DOHH2 (cell line): ENCODE measurements around the gene DENND1B.

ENCODE experiments used
- H3F3A ChIP-seq: fragments of 200-600 bp; sonication (generic), shearing (Covaris generic); 2 replicates; pipeline ENCODE4 v1.6.0; 2016; ENCODE audit warnings: antibody characterized with exemption, mild to moderate bottlenecking; ENCODE audit not compliant: control insufficient read depth, insufficient read depth
- H3K27ac ChIP-seq: fragments of 200-600 bp; sonication (generic); 2 replicates; pipeline ENCODE4 v1.5.1; 2014; ENCODE audit warnings: low read depth, mild to moderate bottlenecking, low read length, moderate library complexity
- H3K27me3 ChIP-seq: fragments of 200-600 bp; sonication (generic); 2 replicates; pipeline ENCODE4 v1.6.1; 2014; ENCODE audit warnings: mild to moderate bottlenecking, low read length, mixed read lengths; ENCODE audit not compliant: control insufficient read depth
- H3K36me3 ChIP-seq: fragments of 200-600 bp; sonication (generic); 2 replicates; pipeline ENCODE4 v1.6.1; 2014; ENCODE audit warnings: mild to moderate bottlenecking, low read length, moderate library complexity, mixed read lengths; ENCODE audit not compliant: control insufficient read depth
- H3K4me1 ChIP-seq: fragments of 200-600 bp; sonication (generic); 2 replicates; pipeline ENCODE4 v1.6.1; 2014; ENCODE audit warnings: mild to moderate bottlenecking, low read length, mixed read lengths; ENCODE audit not compliant: control insufficient read depth
- H3K4me2 ChIP-seq: fragments of 200-600 bp; sonication (generic); 2 replicates; pipeline ENCODE4 v1.6.0; 2014; ENCODE audit warnings: mild to moderate bottlenecking, low read length, moderate library complexity
- H3K4me3 ChIP-seq: fragments of 200-600 bp; sonication (generic); 2 replicates; pipeline ENCODE4 v1.5.1; 2014; ENCODE audit warnings: mild to moderate bottlenecking, low read length, mixed read lengths
- H3K79me2 ChIP-seq: fragments of 200-600 bp; sonication (generic); 2 replicates; pipeline ENCODE4 v1.6.1; 2014; ENCODE audit warnings: mild to moderate bottlenecking, low read length, mixed read lengths; ENCODE audit not compliant: control insufficient read depth
- H3K9me2 ChIP-seq: fragments of 200-600 bp; sonication (generic); replicated peaks from 2 replicates; pipeline ENCODE4 v1.6.1; 2014; ENCODE audit warnings: mild to moderate bottlenecking, low read length, mixed read lengths; ENCODE audit not compliant: control insufficient read depth
- H3K9me3 ChIP-seq: fragments of 200-600 bp; sonication (generic); 2 replicates; pipeline ENCODE4 v1.6.1; 2014; ENCODE audit warnings: antibody characterized with exemption, low read length, mixed read lengths; ENCODE audit not compliant: control insufficient read depth, insufficient read depth
- H4K20me1 ChIP-seq: fragments of 200-600 bp; sonication (generic); 2 replicates; pipeline ENCODE4 v1.6.0; 2014; ENCODE audit warnings: low read depth, mild to moderate bottlenecking, antibody characterized with exemption, low read length, moderate library complexity; ENCODE audit not compliant: control insufficient read depth, insufficient read depth
- EZH2phosphoT487 ChIP-seq: fragments of 200-600 bp; sonication (generic); IDR thresholded peaks from 2 replicates; pipeline ENCODE4 v1.6.1; 2017; ENCODE audit warnings: borderline replicate concordance, mild to moderate bottlenecking, antibody characterized with exemption, low read length, moderate library complexity, mixed read lengths
- TF ChIP-seq, protein P1 (sequence below): fragments of 200-600 bp; sonication (generic); IDR thresholded peaks from one replicate; pipeline ENCODE4 v1.5.1; 2014; ENCODE audit warnings: antibody characterized with exemption, mild to moderate bottlenecking, low read depth, low read length; ENCODE audit not compliant: poor library complexity, severe bottlenecking

The DENND1B gene

DNA sequence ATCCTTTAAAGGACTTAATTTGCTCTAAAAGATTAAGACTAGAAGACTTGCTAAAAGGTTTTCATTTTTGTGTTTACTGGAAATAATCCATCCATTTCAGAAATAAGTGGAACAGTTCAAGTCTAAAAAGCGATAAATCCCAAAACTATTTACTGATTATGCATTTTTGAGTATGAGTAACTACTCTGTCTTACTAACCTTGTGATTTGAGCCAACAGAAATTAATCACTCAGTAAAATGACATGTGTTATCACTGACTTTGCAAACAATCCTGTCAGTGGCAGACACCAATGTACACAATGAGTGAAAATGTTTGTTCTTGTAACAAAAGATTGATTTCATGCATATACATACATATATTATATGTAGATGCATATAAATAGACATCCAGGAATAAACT lies 218.0 kb downstream of the DENND1B start:
- H3K27ac ChIP-seq: no peak overlapping the region
- no peaks in the 10 kb centered on the region for H3K9me2 ChIP-seq
- no peak for TF ChIP-seq EZH2phosphoT487
- TF ChIP-seq, protein P1, sequence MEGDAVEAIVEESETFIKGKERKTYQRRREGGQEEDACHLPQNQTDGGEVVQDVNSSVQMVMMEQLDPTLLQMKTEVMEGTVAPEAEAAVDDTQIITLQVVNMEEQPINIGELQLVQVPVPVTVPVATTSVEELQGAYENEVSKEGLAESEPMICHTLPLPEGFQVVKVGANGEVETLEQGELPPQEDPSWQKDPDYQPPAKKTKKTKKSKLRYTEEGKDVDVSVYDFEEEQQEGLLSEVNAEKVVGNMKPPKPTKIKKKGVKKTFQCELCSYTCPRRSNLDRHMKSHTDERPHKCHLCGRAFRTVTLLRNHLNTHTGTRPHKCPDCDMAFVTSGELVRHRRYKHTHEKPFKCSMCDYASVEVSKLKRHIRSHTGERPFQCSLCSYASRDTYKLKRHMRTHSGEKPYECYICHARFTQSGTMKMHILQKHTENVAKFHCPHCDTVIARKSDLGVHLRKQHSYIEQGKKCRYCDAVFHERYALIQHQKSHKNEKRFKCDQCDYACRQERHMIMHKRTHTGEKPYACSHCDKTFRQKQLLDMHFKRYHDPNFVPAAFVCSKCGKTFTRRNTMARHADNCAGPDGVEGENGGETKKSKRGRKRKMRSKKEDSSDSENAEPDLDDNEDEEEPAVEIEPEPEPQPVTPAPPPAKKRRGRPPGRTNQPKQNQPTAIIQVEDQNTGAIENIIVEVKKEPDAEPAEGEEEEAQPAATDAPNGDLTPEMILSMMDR: no peak
- no peaks in the 10 kb centered on the region for H3K9me3 ChIP-seq
- no peak overlapping the region for H3K4me2 ChIP-seq
- H3K4me1 ChIP-seq: peaks cover 7% of the 10 kb centered on the region; the same call in 1 of the 2 replicates
- no peaks in the 10 kb centered on the region for H3K79me2 ChIP-seq
- H4K20me1 ChIP-seq: no peaks in the 10 kb centered on the region
- H3K36me3 ChIP-seq: no peaks in the 10 kb centered on the region
- H3K27me3 ChIP-seq: no peaks in the 10 kb centered on the region
- no peaks in the 10 kb centered on the region for H3F3A ChIP-seq
- no peak overlapping the region for H3K4me3 ChIP-seq

DNA sequence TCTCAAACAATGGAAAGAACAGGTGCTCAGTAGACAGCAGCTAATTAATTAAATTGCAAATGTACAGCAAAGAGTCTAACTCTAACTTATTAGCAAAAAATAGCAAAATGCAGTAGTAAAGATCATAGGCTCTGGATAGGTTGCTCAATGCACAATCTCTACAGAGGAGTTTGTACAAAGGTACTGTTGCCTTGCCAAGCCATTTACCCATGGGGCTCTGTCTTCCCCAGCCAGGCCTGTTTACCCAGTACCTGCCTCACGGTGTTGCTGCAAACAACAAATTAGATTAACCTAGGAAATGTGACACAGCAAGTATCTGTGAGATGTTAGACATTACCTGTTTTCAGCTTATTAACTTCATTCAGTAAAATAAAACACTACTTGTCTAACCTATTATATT lies 222.0 kb downstream of the DENND1B start:
- Histone ChIP-seq H3K36me3 (no peaks in the 10 kb centered on the region), H3K4me1 (no peaks in the 10 kb centered on the region), H4K20me1 (no peaks in the 10 kb centered on the region), H3K4me2 (no peak overlapping the region), H3K9me3 (no peaks in the 10 kb centered on the region), H3K9me2 (no peaks in the 10 kb centered on the region), H3K27ac (no peak overlapping the region), H3K79me2 (no peaks in the 10 kb centered on the region), H3K4me3 (no peak overlapping the region), H3K27me3 (no peaks in the 10 kb centered on the region), H3F3A (no peaks in the 10 kb centered on the region)
- TF ChIP-seq EZH2phosphoT487: no peak
- TF ChIP-seq, protein P1: no peak

DNA sequence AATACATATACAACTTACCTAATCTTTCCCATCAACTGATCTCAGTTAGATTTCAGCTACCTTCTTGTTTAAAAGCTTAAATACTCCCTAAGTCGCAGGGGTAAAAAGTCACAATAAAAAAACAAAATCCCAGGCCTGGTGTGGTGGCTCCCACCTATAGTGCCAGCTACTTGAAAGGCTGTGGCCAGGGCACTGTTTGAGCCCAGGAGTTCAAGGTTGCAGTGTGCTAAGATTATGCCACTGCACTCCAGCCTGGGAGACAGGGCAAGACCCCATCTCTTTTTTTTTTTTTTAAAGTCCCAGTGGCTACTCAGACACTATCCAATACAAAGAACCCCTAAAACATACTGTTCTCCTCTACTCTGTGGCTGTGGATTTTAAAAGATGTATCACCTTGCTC lies 228.3 kb downstream of the DENND1B start:
- H3K4me1 ChIP-seq: no peaks in the 10 kb centered on the region
- H3K9me2 ChIP-seq: no peaks in the 10 kb centered on the region
- H3K79me2 ChIP-seq: no peaks in the 10 kb centered on the region
- no peak for TF ChIP-seq EZH2phosphoT487
- TF ChIP-seq, protein P1: no peak
- H3K27ac ChIP-seq: no peak overlapping the region
- H3K4me3 ChIP-seq: no peak overlapping the region
- H3K27me3 ChIP-seq: no peaks in the 10 kb centered on the region
- H3K9me3 ChIP-seq: no peaks in the 10 kb centered on the region
- H4K20me1 ChIP-seq: no peaks in the 10 kb centered on the region
- no peak overlapping the region for H3K4me2 ChIP-seq
- H3F3A ChIP-seq: no peaks in the 10 kb centered on the region
- no peaks in the 10 kb centered on the region for H3K36me3 ChIP-seq

DNA sequence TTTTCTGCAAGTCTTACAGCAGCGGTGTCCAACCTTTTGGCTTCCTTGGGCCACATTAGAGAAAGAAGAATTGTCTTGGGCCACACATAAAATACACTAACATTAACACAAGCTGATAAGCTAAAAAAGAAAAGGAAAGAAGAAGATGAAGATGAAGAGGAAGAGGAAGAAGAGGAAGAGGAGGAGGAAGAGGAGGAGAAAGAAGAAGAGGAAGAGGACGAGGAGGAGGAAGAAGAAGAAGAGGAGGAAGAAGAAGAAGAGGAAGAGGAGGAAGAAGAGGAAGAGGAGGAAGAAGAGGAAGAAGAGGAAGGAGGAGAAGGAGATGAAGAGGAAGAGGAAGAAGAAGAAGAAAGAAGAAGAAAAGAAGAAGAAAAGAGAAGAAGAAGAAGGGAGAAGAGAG lies 230.7 kb downstream of the DENND1B start:
- no peaks in the 10 kb centered on the region for H3K79me2 ChIP-seq

More for the DNA sequence above, 230.7 kb downstream of the DENND1B start:
- TF ChIP-seq, protein P1: no peak
- no peak for TF ChIP-seq EZH2phosphoT487
- Histone ChIP-seq H3K36me3 (no peaks in the 10 kb centered on the region), H3K4me1 (no peaks in the 10 kb centered on the region), H3K4me3 (no peak overlapping the region), H3K4me2 (no peak overlapping the region), H3K27ac (no peak overlapping the region), H3K9me2 (no peaks in the 10 kb centered on the region), H4K20me1 (no peaks in the 10 kb centered on the region), H3K27me3 (no peaks in the 10 kb centered on the region), H3F3A (no peaks in the 10 kb centered on the region), H3K9me3 (no peaks in the 10 kb centered on the region)
